ENCODE measurements around the gene GAS2L2.

GAS2L2 gene

DNA sequence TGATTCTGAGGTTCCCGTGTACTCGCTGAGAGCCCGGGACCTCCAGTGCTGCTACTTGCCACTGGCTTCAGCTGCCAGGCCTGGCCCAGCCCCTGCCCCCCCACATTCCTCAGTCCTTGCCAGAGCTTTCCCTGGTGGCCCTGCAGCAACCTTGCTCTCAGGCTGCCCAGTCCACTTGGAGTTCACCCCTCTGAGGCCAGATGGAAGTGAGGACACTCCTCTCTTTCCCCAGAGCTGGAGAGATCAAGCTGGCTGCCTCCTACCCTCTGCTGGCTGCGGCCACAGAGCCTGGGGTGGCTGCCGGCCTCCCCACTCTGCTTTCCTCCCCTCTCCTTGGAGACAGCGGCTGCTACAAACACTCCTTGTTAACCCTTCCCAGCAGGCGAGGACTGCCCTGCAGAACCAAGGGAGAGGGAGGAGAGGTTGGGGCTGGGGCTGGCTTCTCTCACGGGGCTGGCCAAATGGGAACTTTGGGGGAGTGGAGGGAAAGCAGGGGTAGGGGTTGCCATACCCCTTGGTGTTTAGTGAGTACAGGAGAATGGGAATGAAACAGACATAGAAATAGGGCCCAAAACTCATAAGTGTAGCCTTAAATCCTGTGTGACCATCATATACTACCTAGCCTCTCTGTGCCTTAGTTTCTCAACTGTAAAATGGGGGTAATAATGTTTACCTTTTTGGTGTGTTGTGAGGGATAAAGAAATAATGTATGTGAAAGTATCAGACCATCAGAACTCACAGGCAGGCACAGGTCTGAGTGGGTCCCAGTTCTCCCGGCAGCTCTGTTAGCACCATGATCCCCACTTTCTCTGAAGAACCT is at the start of gene GAS2L2:
TSS of gene GAS2L2 (minus strand) at position 295 of the 820 bp plus-strand sequence. CDS start 389 bp downstream, outside the sequence.
- no peak for DNase-seq (ENCODE audit: low read depth)

GRCh38 chr17:35801583-35802224 is 48.7 kb upstream of the GAS2L2 start:
- DNase-seq (ENCODE audit: low read depth) = no peak

GRCh38 chr17:35799942-35800341 is 46.9 kb upstream of the GAS2L2 start:
- no peak for DNase-seq (ENCODE audit: low read depth)

- DNase-seq (ENCODE audit: low read depth) = no peak
Observed at GRCh38 chr17:35797918-35798317, 44.9 kb upstream of the GAS2L2 start.

- DNase-seq (ENCODE audit: low read depth) = no peak
Observed at GRCh38 chr17:35797370-35797769, 44.3 kb upstream of the GAS2L2 start.

DNA sequence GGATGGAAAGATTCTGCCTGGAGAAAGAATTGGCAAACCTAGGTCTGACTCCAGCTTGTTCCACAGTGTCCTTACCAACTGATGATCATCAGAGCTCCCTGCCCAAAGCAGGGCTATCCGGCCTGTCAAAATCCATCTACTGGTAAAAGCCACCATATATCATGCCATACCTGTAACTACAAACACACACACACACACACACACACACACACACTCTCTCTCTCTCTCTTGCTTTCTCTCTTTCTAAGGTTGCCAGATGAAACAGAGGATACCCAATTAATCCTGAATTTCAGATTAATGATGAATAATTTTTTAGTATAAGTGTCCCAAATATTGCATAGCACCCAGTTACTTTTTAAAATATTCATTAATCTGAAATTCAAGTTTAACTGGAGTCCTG is 43.9 kb upstream of the GAS2L2 start:
- DNase-seq (ENCODE audit: low read depth) = no peak

- DNase-seq (ENCODE audit: low read depth) = no peak
Observed at GRCh38 chr17:35795871-35796265, 42.8 kb upstream of the GAS2L2 start.

- no peak for DNase-seq (ENCODE audit: low read depth)
Observed at GRCh38 chr17:35795007-35795870, 42.2 kb upstream of the GAS2L2 start, which contains the start of gene MMP28. Gene MMP28, minus strand, starts transcription at chr17:35795641. Its CDS starts 264 bp downstream, at chr17:35795377.

GRCh38 chr17:35793257-35793656 is 40.2 kb upstream of the GAS2L2 start:
- DNase-seq (ENCODE audit: low read depth) = no peak

GRCh38 chr17:35791681-35792350 is 38.8 kb upstream of the GAS2L2 start:
- DNase-seq (ENCODE audit: low read depth) = no peak

- DNase-seq (ENCODE audit: low read depth) = no peak
Observed at GRCh38 chr17:35790841-35791240, 37.8 kb upstream of the GAS2L2 start.

DNA sequence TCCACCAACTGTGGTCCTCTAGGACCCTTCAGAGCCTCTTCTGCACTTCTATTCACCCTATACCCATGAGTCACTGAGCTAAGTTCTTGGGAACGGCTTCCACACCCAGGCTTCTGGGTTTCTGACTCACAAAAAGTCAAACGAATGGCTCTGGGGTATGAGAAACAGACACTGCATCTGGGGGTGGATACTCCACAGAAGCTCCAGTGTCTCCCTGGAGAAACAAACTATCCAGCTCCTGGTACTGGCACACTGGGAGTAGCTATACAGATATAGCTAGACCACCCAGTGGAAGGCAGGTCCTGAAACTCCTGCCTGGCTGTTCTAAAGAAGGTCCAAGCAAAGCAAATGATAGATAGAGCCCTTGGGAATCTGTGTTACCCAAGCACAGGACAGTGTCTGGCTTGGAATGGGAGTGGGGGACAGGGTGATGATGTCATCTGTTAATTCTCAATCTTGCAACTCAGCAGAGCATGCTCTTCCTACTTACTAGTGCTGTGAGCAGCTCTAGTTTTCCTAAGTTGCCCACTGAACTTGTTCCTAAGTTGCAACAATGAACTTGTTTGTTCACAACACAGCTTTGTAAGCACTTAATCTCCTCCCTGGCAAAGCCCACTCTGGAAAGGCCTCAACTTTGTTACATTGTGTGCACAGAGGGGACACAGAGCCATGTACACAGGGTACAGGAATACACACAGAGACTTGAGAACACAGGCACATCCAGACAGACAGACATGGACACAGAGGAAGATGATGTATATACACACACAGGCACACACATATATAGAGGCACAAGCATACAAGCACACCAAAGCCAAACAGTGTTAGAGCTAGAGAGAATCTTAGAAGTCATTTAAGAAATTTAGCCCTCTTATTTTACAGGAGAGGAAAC is 35.7 kb upstream of the GAS2L2 start:
- no peak for DNase-seq (ENCODE audit: low read depth)

GRCh38 chr17:35786941-35787432 is 33.9 kb upstream of the GAS2L2 start:
- DNase-seq (ENCODE audit: low read depth) = no peak

DNA sequence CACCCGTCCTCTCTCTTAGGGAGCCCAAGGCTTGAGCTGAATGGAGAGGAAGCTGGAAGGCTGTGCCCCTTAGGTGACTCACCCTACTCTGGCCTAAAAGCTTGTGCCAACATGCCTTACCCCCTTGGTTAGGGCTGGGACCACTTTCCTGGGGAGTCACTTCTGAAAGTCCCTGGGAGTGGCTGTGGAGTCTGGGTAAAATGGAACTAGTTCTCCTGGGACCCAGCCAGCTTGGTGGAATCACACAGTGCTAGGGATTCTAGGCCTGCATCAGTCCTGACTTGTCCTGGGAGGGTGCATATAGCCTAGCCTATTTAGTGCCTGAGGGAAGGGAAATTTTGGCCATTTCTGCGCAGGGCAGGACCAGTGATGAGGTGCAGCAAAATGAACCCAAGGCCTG is 31.9 kb upstream of the GAS2L2 start:
- DNase-seq (ENCODE audit: low read depth) = no peak

GRCh38 chr17:35780950-35781349 is 27.9 kb upstream of the GAS2L2 start:
- DNase-seq (ENCODE audit: low read depth) = no peak

DNA sequence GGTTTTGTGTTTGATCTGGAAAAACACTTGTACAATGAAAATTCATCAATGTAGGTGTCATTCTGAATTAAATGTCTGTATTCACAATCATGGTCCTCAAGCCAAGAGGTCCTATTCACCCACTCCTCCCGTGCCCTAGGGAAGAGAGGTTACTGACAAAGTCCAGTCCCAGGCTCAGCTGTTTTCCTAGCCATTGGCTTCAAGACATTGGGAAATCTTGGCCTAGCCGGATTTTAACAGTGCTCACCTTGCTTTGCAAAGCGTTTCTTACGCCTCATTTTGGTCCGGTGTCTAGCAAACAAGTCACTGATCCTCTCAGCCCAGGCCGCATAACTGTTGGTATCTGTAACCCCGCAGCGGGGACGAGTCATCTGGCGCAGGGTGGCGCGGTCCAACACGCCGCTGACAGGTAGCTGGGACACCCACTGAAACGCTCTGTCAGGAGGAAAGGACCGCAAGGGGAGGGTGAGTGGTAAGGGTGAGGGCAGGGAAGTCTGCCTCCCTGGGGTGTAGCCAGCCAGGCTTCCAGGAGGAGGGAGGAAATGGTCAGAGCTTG is 25.7 kb upstream of the GAS2L2 start:
- no peak for DNase-seq (ENCODE audit: low read depth)

DNA sequence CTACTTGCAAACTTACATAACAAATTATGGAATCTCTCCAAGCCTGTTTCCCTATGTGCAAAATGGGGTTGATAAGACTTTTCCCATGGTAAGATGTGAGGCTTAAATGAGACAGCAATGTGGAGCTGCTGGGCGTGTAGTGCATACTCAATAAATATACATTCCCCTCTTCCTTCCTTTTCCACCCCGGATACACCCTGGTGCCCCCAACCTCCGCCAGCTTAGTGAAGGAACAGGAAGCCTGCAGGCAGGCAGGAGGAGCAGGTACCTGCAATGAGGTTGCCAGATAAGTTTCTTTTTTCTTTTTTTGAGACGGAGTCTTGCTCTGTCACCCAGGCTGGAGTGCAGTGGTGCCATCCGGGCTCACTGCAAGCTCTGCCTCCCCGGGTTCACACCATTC is 22.5 kb upstream of the GAS2L2 start:
- DNase-seq (ENCODE audit: low read depth) = no peak

GRCh38 chr17:35775039-35775438 is 22.0 kb upstream of the GAS2L2 start:
- DNase-seq (ENCODE audit: low read depth) = no peak

DNA sequence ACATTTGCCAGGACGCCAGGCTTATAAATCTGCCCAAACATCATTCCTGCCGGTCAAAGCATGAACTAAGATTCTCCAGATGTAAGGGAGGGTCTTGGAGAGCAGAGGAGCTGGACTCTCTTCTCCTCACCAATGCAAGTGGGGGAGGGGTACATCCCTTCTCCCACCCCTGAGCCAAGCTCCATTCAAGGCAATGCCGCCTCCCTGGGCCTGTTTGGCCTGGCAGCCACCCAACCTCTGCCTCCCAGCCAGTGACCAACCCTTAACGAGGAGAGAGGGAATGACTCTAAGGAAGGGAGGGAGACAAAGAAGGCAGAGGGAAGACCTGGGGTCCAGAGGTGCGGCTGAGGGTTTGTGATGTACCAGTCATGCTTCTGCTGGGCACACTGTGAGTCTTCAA is 21.5 kb upstream of the GAS2L2 start:
- DNase-seq (ENCODE audit: low read depth) = no peak

- no peak for DNase-seq (ENCODE audit: low read depth)
Observed at GRCh38 chr17:35773679-35774425, 20.8 kb upstream of the GAS2L2 start.
